MV-4-11 (cell line): ENCODE data around the gene ICAM5.

Experiments
- DNase-seq: peaks from one replicate; lab custom pipeline; 2025; lab: John Stamatoyannopoulos, UW

The ICAM5 gene

GRCh38 chr19:10318807-10319682, 29.3 kb downstream of the ICAM5 start:
- no peak for DNase-seq

- no peak for DNase-seq
Observed at GRCh38 chr19:10320602-10321416, 31.1 kb downstream of the ICAM5 start.

GRCh38 chr19:10321417-10321797, 31.7 kb downstream of the ICAM5 start:
- no peak for DNase-seq

- no peak for DNase-seq
Observed at GRCh38 chr19:10321874-10322835, 32.4 kb downstream of the ICAM5 start.

GRCh38 chr19:10325732-10326131, 36.0 kb downstream of the ICAM5 start:
- DNase-seq, result no peak

GRCh38 chr19:10327793-10328192, 38.0 kb downstream of the ICAM5 start:
- no peak for DNase-seq

GRCh38 chr19:10328558-10329429, 39.0 kb downstream of the ICAM5 start:
- no peak for DNase-seq

- no peak for DNase-seq
Observed at GRCh38 chr19:10329555-10329954, 39.8 kb downstream of the ICAM5 start.

- DNase-seq, result no peak
Observed at GRCh38 chr19:10332158-10332964, 42.6 kb downstream of the ICAM5 start.

- peak; percentile 97 for DNase-seq
Observed at GRCh38 chr19:10332965-10333757, 43.4 kb downstream of the ICAM5 start, which contains the start of gene RAVER1. RAVER1 (minus strand) TSS chr19:10333529; CDS start chr19:10333507, 22 bp downstream.

- no peak for DNase-seq
Observed at GRCh38 chr19:10333758-10334587, 44.2 kb downstream of the ICAM5 start.

GRCh38 chr19:10334588-10335351, 45.0 kb downstream of the ICAM5 start:
- DNase-seq, result peak; percentile 94

- no peak for DNase-seq
Observed at GRCh38 chr19:10335352-10335985, 45.7 kb downstream of the ICAM5 start.

GRCh38 chr19:10336725-10337124, 47.0 kb downstream of the ICAM5 start:
- peak; percentile 51 for DNase-seq

GRCh38 chr19:10338940-10339339, 49.2 kb downstream of the ICAM5 start:
- DNase-seq, result no peak

GRCh38 chr19:10339380-10339960, 49.7 kb downstream of the ICAM5 start, which contains the start of gene ICAM3:
ICAM3 (minus strand) TSS chr19:10339624; CDS start chr19:10339614, 10 bp downstream.
- DNase-seq, result peak; percentile 71
